ENCODE measurements around the gene IFITM5.
"Not testable (repeated sequence)": the region's sequence is repeated elsewhere in the genome, so short reads cannot be mapped to it uniquely, and the experiment has no call there.

Gene IFITM5

GRCh38 chr11:315051-315481 lies 15.7 kb upstream of the IFITM5 start:
- TF ChIP-seq CTCF (IDR thresholded peaks at IDR 0.05; ENCODE audit: control extremely low read depth, extremely low read depth, low read depth, missing control alignments): no peak
- CTCF ChIA-PET: interaction anchor here (0.7 to 3.6 kb wide), 4 partner anchors 9 to 65 kb away, joined by 3 to 33 read pairs (median 9); partner anchors contain the start of gene IFITM2
- POLR2A ChIA-PET: no interaction called here
- no peak for DNase-seq (ENCODE audit: extremely low spot score)

GRCh38 chr11:314554-314875 lies 15.2 kb upstream of the IFITM5 start:
- POLR2A ChIA-PET; DNase-seq (ENCODE audit: extremely low spot score): not testable (repeated sequence)
- CTCF ChIA-PET: interaction anchor here (1.7 kb wide), 1 partner anchor 64 kb away, joined by 7 read pairs; no protein-coding TSS in a partner anchor

- CTCF ChIA-PET: interaction anchor here (1.7 kb wide), 1 partner anchor 64 kb away, joined by 7 read pairs; no protein-coding TSS in a partner anchor
- no peak for TF ChIP-seq CTCF (IDR thresholded peaks at IDR 0.05; ENCODE audit: control extremely low read depth, extremely low read depth, low read depth, missing control alignments)
- DNase-seq (ENCODE audit: extremely low spot score): peak; percentile 83
- POLR2A ChIA-PET: interaction anchor here (0.5 kb wide), 1 partner anchor 274 kb away, joined by 3 read pairs; no protein-coding TSS in a partner anchor
Measured at GRCh38 chr11:313787-314553, 14.6 kb upstream of the IFITM5 start, which contains the start of gene IFITM1. TSS of gene IFITM1 (plus strand) at chr11:314040. CDS start at chr11:314171, 131 bp downstream.

- DNase-seq (ENCODE audit: extremely low spot score): no peak
- TF ChIP-seq CTCF (IDR thresholded peaks at IDR 0.05; ENCODE audit: control extremely low read depth, extremely low read depth, low read depth, missing control alignments): no peak
- ChIA-PET CTCF (interaction anchor here (1.1 to 1.8 kb wide), 2 partner anchors 18 to 62 kb away, joined by 3 to 4 read pairs; no protein-coding TSS in a partner anchor), POLR2A (interaction anchor here (0.5 kb wide), 1 partner anchor 275 kb away, joined by 3 read pairs; no protein-coding TSS in a partner anchor)
Measured at GRCh38 chr11:313304-313786, 14.0 kb upstream of the IFITM5 start.

- no peak for TF ChIP-seq CTCF (IDR thresholded peaks at IDR 0.05; ENCODE audit: control extremely low read depth, extremely low read depth, low read depth, missing control alignments)
- CTCF ChIA-PET: interaction anchor here (0.8 to 1.8 kb wide), 6 partner anchors 10 to 61 kb away, joined by 3 to 6 read pairs (median 4); no protein-coding TSS in a partner anchor
- POLR2A ChIA-PET: no interaction called here
- no peak for DNase-seq (ENCODE audit: extremely low spot score)
Measured at GRCh38 chr11:312092-312816, 12.9 kb upstream of the IFITM5 start.

- CTCF ChIA-PET: interaction anchor here (0.7 to 1.6 kb wide), 3 partner anchors 12 to 60 kb away, joined by 3 to 6 read pairs (median 3); no protein-coding TSS in a partner anchor
- DNase-seq (ENCODE audit: extremely low spot score); POLR2A ChIA-PET: not testable (repeated sequence)
Measured at GRCh38 chr11:311013-311748, 11.9 kb upstream of the IFITM5 start.

- not testable (repeated sequence) for DNase-seq (ENCODE audit: extremely low spot score)
- POLR2A ChIA-PET: interaction anchor here (0.6 kb wide), 1 partner anchor 41 kb away, joined by 3 read pairs; no protein-coding TSS in a partner anchor
Measured at GRCh38 chr11:309979-310572, 10.8 kb upstream of the IFITM5 start.

GRCh38 chr11:308740-309665 lies 9.7 kb upstream of the IFITM5 start:
- CTCF ChIA-PET: interaction anchor here (0.8 to 1.8 kb wide), 5 partner anchors 8 to 58 kb away, joined by 3 to 14 read pairs (median 4); no protein-coding TSS in a partner anchor
- DNase-seq (ENCODE audit: extremely low spot score): not testable (repeated sequence)
- POLR2A ChIA-PET: interaction anchor here (0.6 kb wide), 1 partner anchor 42 kb away, joined by 3 read pairs; no protein-coding TSS in a partner anchor

More at GRCh38 chr11:309979-310572, 10.8 kb upstream of the IFITM5 start:
- CTCF ChIA-PET: interaction anchor here (0.8 to 1.8 kb wide), 3 partner anchors 10 to 60 kb away, joined by 3 to 14 read pairs (median 4); no protein-coding TSS in a partner anchor
